ENCODE results near the gene EIF2S1. TPM values are rescaled to one million over a fixed set of nuclear protein-coding genes. Genes with fewer than 3 reads are reported as not detected.

EIF2S1 gene
- total RNA-seq, 1 experiment from 2014 or later = 148 TPM

DNA sequence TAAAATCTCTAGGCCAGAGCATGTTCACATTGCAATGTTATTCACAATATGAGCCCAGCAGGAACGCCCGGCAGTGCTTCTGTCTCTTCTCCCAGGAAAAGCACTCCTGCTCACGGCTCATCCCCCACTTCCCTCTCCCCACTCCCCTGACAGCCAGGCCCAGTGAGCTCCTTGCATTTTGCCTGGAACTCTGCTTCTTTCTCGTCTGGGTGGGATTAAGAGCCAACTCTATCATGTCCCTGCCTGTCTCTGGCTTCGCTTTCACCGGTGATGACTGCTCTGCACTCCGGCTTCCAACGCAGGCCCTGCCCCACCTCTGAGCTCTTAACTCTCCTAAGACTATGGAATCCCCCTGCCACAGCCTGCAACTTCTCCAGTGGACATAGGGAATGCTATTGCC, 49.3 kb downstream of the EIF2S1 start:
- TF ChIP-seq, protein P1, sequence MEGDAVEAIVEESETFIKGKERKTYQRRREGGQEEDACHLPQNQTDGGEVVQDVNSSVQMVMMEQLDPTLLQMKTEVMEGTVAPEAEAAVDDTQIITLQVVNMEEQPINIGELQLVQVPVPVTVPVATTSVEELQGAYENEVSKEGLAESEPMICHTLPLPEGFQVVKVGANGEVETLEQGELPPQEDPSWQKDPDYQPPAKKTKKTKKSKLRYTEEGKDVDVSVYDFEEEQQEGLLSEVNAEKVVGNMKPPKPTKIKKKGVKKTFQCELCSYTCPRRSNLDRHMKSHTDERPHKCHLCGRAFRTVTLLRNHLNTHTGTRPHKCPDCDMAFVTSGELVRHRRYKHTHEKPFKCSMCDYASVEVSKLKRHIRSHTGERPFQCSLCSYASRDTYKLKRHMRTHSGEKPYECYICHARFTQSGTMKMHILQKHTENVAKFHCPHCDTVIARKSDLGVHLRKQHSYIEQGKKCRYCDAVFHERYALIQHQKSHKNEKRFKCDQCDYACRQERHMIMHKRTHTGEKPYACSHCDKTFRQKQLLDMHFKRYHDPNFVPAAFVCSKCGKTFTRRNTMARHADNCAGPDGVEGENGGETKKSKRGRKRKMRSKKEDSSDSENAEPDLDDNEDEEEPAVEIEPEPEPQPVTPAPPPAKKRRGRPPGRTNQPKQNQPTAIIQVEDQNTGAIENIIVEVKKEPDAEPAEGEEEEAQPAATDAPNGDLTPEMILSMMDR (IDR thresholded peaks at IDR 0.05; ENCODE audit: unreplicated experiment) = no peak
- no TSS peak for BruUV-seq (replicated peaks)
- Mint-ChIP-seq H3K4me1 (ENCODE audit: low read depth, unreplicated experiment) (peaks cover 31% of the 10 kb centered on the region), H3K4me3 (ENCODE audit: low read depth, unreplicated experiment) (no peak overlapping the region), H3K36me3 (ENCODE audit: insufficient read depth, unreplicated experiment) (peaks cover 31% of the 10 kb centered on the region), H3K9me3 (ENCODE audit: low read depth, unreplicated experiment) (no peaks in the 10 kb centered on the region), H3K27me3 (ENCODE audit: unreplicated experiment) (no peaks in the 10 kb centered on the region), H3K27ac (ENCODE audit: unreplicated experiment) (no peak overlapping the region)
- DNase-seq = no peak
- intact Hi-C loops (cut with micrococcal nuclease; ENCODE audit: unreplicated experiment) = no loop called here
- CTCF ChIA-PET = interaction anchor here (1.0 kb wide), 1 partner anchor 50 kb away, joined by 3 read pairs; the partner anchor contains the start of gene ATP6V1D

DNA sequence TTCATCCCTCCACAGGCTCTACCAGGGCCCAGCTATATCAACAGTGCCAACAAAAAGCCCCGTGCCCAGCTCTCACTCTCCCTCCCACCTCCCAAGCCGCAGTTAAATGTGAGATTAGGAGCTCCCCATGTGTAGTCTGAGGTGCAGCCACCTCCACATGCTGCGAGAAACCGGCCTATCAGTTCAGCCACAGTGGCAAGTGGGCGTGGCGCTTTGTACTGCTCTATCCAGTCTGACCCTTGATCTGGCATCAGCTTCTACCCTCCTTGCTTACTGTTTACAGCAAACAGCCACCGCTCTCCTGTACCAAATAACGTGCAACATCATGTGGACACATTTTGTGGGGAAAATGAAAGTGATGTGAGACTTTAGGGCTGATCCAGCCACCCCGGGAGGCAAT, 50.2 kb downstream of the EIF2S1 start:
- peaks cover 31% of the 10 kb centered on the region for H3K36me3 Mint-ChIP-seq (ENCODE audit: insufficient read depth, unreplicated experiment)
- no peaks in the 10 kb centered on the region for H3K9me3 Mint-ChIP-seq (ENCODE audit: low read depth, unreplicated experiment)
- BruUV-seq (replicated peaks) = no TSS peak
- CTCF ChIA-PET = interaction anchor here (0.6 to 1.0 kb wide), 2 partner anchors 51 to 130 kb away, joined by 3 to 4 read pairs; partner anchors contain the start of gene ATP6V1D
- peaks cover 31% of the 10 kb centered on the region for H3K4me1 Mint-ChIP-seq (ENCODE audit: low read depth, unreplicated experiment)
- TF ChIP-seq, protein P1 (IDR thresholded peaks at IDR 0.05; ENCODE audit: unreplicated experiment) = no peak
- peak overlapping the region; percentile 89 for H3K4me3 Mint-ChIP-seq (ENCODE audit: low read depth, unreplicated experiment)
- H3K27me3 Mint-ChIP-seq (ENCODE audit: unreplicated experiment) = no peaks in the 10 kb centered on the region
- H3K27ac Mint-ChIP-seq (ENCODE audit: unreplicated experiment) = peak overlapping the region; percentile 36
- intact Hi-C loops (cut with micrococcal nuclease; ENCODE audit: unreplicated experiment) = no loop called here
- DNase-seq = peak; percentile 19

DNA sequence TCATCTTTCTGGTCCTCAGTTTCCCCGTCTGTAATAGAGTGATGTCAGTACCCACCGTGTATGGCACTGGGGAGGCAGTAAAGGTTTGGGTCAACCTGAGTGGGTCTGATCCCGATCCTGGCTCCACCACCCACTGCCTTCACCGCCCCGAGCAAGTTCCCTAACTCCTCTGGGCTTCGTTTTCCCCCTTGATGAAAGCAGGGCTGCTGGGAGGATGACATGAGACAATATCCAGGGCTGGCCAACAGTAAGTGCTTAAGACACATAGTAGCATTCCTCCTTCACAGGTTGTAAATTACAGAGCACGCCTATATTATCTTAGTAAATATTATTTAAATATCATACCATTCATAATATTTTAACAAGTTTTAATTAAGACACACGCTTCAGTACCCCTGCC, 51.2 kb downstream of the EIF2S1 start:
- TF ChIP-seq, protein P1 (IDR thresholded peaks at IDR 0.05; ENCODE audit: unreplicated experiment) = no peak
- H3K27ac Mint-ChIP-seq (ENCODE audit: unreplicated experiment) = peak overlapping the region; percentile 83
- H3K27me3 Mint-ChIP-seq (ENCODE audit: unreplicated experiment) = no peaks in the 10 kb centered on the region
- no peak for DNase-seq
- intact Hi-C loops (cut with micrococcal nuclease; ENCODE audit: unreplicated experiment) = no loop called here
- peaks cover 29% of the 10 kb centered on the region for H3K36me3 Mint-ChIP-seq (ENCODE audit: insufficient read depth, unreplicated experiment)
- H3K4me3 Mint-ChIP-seq (ENCODE audit: low read depth, unreplicated experiment) = peak overlapping the region; percentile 89
- peaks cover 31% of the 10 kb centered on the region for H3K4me1 Mint-ChIP-seq (ENCODE audit: low read depth, unreplicated experiment)
- CTCF ChIA-PET = interaction anchor here (0.7 to 1.0 kb wide), 2 partner anchors 9 to 16 kb away, joined by 3 read pairs; no protein-coding TSS in a partner anchor
- no peaks in the 10 kb centered on the region for H3K9me3 Mint-ChIP-seq (ENCODE audit: low read depth, unreplicated experiment)
- BruUV-seq (replicated peaks) = TSS peak; percentile 47

DNA sequence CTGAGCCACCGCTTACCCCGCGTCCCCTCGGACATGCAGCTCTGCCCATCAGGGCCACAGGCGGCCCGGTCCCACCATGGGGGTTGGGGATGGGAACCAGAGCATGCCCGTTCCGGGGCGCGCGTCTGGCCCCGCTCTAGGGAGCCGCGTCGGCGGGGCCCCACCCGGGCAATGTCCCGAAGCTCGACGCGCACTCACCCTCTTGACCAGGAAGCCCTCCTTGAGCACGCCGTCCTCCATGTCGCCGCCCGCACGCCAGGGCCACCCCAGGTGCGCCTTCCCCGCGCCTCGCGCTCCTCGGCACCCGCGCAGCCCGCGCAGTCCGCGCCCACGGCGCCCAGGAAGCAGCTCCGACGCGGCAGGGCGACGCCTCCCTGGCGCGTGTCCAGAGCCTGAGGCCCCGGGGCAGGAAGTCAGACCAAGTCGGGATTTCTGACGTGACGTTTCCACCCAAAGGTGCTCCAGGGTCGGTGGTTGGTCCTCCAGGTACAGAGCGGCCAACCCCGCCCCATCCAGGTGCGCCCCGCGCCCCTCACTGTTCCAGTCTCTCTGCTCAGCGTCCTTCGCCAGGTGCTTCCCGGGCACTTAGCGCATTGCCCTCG, 51.8 kb downstream of the EIF2S1 start, which contains the start of gene PLEK2:
TSS of gene PLEK2 (minus strand) at position 346 of the 602 bp plus-strand sequence. CDS start at position 240, 106 bp downstream.
- peak; percentile 90 for DNase-seq
- TF ChIP-seq, protein P1 (IDR thresholded peaks at IDR 0.05; ENCODE audit: unreplicated experiment) = no peak
- Mint-ChIP-seq H3K27me3 (ENCODE audit: unreplicated experiment) (no peaks in the 10 kb centered on the region), H3K9me3 (ENCODE audit: low read depth, unreplicated experiment) (no peaks in the 10 kb centered on the region), H3K4me1 (ENCODE audit: low read depth, unreplicated experiment) (peaks cover 31% of the 10 kb centered on the region), H3K4me3 (ENCODE audit: low read depth, unreplicated experiment) (peak within 1 kb of the TSS; percentile 89), H3K36me3 (ENCODE audit: insufficient read depth, unreplicated experiment) (peaks cover 26% of the 10 kb centered on the region), H3K27ac (ENCODE audit: unreplicated experiment) (peak within 1 kb of the TSS; percentile 83)
- CTCF ChIA-PET = interaction anchor here (0.7 to 1.0 kb wide), 2 partner anchors 8 to 15 kb away, joined by 3 read pairs; no protein-coding TSS in a partner anchor
- intact Hi-C loops (cut with micrococcal nuclease; ENCODE audit: unreplicated experiment) = no loop called here
- no TSS peak for BruUV-seq (replicated peaks)
